HG02571 (cell line): ENCODE data around the gene SCNN1B.
"Not testable (repeated sequence)": the region's sequence is repeated elsewhere in the genome, so short reads cannot be mapped to it uniquely, and the experiment has no call there.

Experiments
- ATAC-seq: cut with Tn5 transposase; IDR thresholded peaks from one replicate; pipeline ENCODE4 v1.9.1; 2021; ENCODE audit warnings: mild to moderate bottlenecking, moderate library complexity; ENCODE audit not compliant: unreplicated experiment

SCNN1B gene

GRCh38 chr16:23348579-23349469, 46.7 kb downstream of the SCNN1B start:
- ATAC-seq: no peak

GRCh38 chr16:23351360-23351759, 49.3 kb downstream of the SCNN1B start:
- ATAC-seq: no peak

GRCh38 chr16:23353440-23353839, 51.3 kb downstream of the SCNN1B start:
- no peak for ATAC-seq

- ATAC-seq: no peak
Observed at GRCh38 chr16:23354246-23354645, 52.1 kb downstream of the SCNN1B start.

- ATAC-seq: no peak
Observed at GRCh38 chr16:23355106-23355670, 53.1 kb downstream of the SCNN1B start.

GRCh38 chr16:23356941-23357340, 54.8 kb downstream of the SCNN1B start:
- ATAC-seq: no peak

- ATAC-seq: no peak
Observed at GRCh38 chr16:23357761-23358290, 55.7 kb downstream of the SCNN1B start.

- no peak for ATAC-seq
Observed at GRCh38 chr16:23359092-23359760, 57.1 kb downstream of the SCNN1B start.

- ATAC-seq: no peak
Observed at GRCh38 chr16:23362460-23363317, 60.6 kb downstream of the SCNN1B start.

GRCh38 chr16:23365602-23366240, 63.6 kb downstream of the SCNN1B start:
- ATAC-seq: no peak

GRCh38 chr16:23366341-23366740, 64.2 kb downstream of the SCNN1B start:
- not testable (repeated sequence) for ATAC-seq

GRCh38 chr16:23367564-23367963, 65.5 kb downstream of the SCNN1B start:
- no peak for ATAC-seq

- ATAC-seq: no peak
Observed at GRCh38 chr16:23367988-23368387, 65.9 kb downstream of the SCNN1B start.

- no peak for ATAC-seq
Observed at GRCh38 chr16:23368469-23368868, 66.4 kb downstream of the SCNN1B start.

GRCh38 chr16:23369416-23369815, 67.3 kb downstream of the SCNN1B start:
- ATAC-seq: no peak

GRCh38 chr16:23371368-23371767, 69.3 kb downstream of the SCNN1B start:
- ATAC-seq: no peak

GRCh38 chr16:23373436-23374219, 71.5 kb downstream of the SCNN1B start:
- no peak for ATAC-seq

- ATAC-seq: no peak
Observed at GRCh38 chr16:23374721-23375510, 72.8 kb downstream of the SCNN1B start.

GRCh38 chr16:23375643-23376042, 73.5 kb downstream of the SCNN1B start:
- no peak for ATAC-seq
